Stimulated activated CD8-positive, alpha-beta memory T cell treated with anti-CD3 and anti-CD28 coated beads, Interleukin-12 subunit alpha, Interleukin-12 subunit beta, amount 100 ng/mL, for 4 hours (primary cell): ENCODE measurements around the gene MGAT4A.

Experiments
- DNase-seq: peaks from one replicate; pipeline ENCODE4 v3.0.0-alpha.2; 2020; ENCODE audit warnings: low read depth

The MGAT4A gene

DNA sequence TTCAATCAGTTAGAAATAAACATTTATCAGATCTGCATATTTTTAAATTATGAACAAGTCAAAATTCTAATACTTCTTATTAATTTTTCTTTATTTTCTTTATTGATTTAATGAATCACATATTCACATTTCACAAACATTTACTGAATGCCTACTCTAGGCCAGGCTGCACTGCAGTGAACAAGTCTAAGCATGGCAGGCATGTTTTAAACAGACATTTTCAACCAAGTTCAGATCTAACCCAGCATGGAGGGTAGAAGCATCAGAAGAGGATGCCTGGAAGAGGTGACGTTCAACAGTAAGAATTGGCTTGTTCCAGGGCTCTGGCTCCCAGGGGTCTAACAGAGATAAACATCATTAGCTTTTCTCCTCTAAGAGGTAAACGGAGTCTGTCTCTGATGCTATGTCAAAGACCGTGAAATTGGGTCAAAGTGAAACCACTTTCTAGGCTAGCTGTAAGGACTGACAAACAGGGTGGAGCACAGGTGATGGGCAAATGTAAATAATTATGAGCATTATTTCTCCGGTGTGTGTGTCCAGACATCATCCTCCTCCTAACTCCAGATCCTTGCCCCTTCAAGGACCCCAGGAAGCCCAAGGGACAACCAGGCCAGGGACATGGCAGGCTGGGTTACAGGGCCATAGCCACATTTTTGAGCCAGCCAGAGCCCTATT is 72.0 kb downstream of the MGAT4A start:
- DNase-seq = no peak

DNA sequence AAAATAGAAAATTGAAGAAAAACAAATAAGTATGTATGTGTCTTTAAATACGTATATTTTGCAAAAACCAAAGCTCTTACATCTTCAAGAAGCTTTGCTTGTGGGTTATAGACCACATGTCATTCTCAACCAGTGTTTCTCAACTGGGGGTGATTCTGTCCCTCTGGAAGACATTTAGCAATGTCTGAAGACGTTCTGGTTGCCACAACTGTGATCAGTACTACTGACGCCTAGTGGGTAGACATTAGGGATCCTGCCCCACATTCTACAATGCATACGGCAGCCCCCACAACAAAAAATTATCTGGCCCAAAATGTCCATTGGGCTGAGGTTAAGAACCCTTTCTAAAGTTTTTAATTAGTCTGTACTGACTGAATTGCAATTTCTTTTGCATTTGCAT is 74.1 kb downstream of the MGAT4A start:
- DNase-seq = no peak

DNA sequence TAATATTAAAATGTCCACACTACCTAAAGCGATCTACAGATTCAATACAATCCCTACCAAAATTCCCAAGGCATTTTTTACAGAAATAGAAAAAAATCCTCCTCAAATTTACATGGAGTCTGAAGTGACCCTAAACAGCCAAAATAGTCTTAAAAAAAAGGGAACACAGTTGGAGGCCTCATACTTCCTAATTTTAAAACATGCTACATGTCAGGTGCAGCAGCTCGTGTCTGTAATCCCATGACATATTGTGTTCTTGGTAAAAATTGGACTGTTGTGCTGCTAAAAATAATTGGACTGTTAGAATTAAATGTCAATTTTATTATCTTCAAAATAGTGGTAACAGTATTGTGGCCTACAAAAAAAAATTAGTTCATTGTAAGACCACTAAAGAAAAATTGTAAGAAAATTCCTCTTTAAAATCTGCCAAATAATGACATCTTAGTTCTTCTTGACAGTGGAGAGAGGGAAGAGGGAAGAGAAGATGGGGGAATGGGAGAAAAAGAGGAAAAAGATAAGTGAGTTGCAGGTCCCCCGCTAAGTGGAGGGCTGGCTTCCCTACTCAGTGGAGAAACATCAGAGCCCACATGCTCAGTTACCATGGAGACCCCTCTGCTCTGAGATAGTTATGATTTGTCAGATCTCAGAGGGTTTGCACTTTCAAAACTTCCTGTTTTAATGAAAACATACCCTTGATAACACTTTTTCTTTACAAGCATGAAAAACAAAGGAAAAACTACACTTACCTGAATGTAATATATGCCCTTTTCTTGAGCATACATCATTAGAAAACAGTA is 76.0 kb downstream of the MGAT4A start:
- no peak for DNase-seq

DNA sequence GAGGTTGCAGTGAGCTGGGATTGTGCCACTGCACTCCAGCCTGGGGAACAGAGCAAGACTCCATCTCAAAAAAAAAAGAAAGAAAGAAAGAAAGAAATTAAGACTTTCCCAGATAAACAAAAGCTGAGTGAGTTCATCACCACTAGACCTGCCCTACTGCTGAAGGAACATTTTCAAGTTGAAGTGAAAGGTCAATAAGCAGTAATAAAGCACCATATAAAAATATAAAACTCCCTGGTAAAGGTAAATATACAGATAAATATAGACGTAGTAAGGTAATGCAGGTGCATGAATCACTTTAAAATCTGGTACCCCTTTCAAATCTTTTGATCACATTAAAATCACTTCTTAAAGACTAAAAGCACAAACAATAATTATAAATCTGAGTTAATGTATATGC is 79.9 kb downstream of the MGAT4A start:
- DNase-seq = no peak

DNA sequence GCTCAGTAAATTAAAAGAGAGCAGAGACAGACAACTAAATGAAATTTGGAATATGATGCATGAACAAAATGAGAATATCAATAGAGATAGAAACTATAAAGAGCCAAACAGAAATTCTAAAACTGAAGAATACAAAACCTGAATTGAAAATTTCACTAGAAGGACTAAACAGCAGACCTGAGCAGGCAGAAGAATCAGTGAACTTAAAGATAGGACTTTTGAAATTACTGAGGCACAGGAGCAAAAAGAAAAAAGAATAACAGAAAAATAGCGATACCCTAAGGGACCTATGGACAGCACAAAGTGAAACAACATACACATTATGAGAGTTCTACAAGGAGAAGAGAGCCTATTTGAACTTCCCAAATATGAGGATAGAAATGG is 80.9 kb downstream of the MGAT4A start:
- no peak for DNase-seq

DNA sequence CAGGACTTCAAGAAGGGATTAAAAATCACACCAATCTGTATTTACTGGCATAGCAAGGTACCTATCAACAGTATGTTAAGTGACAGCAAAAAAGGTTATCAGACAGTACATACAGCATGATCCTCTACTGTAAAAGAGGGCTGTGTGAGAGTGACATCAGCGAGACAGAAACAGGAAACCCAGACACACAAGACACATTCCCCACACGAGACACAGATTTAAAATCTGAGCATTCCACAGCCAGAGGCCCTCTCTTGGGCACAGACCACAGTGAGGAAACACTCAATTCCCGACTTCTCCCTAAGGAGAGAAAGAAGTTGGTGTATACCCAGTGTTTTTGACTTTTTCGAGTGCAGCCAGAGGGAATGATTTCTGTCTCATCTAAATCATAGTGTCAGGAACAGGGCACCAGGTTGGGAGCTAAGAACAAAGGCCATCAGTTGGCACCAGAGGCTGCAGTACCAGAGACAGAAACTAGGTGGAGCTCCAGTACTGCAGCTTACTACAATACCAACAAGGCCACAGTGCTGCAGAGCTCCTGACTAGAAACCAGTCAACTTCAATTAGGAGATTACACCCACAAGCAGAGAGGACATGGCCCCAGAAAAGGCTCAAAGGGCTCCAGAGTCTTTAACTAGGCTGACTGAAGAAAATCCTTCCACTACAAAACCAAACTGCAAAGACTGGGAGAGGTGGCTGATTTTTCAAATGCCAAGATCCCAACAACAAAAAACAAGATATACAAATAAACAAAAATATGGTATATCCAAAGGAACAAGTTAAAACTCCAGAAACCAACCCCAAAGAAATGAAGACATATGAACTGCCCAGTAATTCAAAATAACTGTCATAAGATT is 81.6 kb downstream of the MGAT4A start:
- DNase-seq = peak; percentile 56

DNA sequence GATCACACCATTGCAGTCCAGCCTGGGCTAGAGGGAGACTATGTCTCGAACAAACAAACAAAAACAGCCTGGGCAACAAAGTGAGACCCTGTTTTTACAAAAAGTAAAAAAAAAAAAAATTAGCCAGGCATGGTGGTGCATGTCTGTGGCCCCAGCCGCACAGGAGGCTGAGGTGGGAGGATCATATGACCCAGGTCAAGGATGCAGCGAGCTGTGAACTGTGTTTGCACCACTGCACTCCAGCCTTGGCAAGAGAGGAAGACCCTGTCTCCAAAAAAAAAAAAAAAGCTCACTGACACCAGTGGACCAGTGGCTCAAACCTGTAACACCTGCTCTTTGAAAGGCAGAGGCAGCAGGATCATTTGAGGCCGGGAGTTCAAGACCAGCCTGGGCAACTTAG is 82.5 kb downstream of the MGAT4A start:
- no peak for DNase-seq

DNA sequence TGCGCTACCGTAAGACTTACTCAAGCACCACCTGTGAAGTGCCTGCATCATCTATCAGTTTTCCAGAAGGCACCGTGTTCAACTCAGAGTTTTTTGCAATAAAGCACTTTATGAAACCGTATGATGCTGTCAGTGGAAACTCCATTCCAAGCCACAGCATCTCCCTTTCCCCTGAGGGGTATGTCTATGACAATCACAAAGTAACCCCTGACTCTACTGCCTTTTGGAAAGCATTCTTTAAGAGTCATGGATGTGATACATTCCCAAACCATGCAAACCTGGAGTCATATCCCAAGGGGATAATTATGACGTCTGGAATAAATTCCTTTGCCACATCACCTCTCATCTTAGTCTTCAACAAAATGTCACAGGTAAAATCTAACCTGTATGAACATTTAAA is 83.3 kb downstream of the MGAT4A start:
- DNase-seq = no peak

DNA sequence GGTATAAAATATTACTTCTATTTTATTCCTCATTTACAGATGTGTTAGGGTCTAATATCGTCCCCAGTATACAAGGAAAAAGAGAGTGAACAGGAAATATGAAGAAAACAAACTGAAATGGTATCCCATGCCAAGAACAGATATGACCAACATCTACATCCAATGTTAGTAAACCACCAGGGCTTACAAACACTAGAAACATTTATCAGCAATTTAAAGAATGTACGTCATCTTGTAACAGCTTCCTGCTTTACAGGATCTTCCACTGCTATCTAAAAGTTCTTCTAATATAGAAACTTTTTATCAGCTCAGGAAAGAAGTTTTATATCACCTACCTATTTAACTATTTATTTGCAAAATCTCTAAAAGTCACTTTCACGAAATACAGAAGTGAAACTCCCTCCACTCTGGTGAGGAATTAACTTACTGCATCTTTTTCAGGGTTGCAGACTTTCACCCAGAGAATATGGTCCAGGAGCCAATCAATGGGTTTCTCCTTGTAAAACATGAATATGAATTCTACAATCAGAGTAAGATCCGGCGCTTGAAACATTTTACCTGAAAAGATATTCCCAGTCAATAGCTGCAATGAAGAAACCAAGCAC is 87.3 kb downstream of the MGAT4A start:
- DNase-seq = no peak

DNA sequence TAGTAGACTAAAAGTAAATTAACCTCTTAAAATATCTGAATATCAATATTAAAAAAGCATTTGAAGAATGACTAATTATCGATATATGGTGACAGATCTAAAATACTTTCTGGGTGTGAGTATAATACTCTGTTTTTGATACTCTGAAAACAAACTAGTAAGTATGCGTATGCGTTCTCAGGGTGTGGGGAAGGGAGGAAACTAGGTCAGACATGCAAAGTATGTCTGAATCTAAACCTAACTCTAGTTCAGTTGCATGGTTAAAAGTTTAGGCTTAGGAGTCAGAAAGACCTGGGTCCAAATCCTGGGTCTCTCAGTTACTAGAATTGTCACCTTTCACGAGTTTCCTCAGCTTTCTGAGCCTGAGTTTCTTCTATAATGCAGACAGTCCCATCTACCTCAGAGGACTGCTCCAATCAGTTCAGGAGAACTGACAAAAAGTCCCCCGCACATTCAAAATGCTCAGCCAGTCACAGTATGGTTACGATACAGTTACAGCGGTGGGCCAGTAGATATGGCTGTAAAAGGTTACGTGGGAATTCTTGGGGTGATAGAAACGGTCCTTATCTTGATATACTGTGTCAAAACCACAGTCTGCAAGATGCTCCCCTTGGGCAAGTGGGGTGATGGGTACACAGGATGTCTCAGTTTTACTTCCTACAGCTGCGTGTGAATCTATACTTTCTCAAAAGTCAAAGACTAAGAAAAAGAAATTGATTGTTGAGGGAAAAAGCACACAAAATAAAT is 93.4 kb downstream of the MGAT4A start:
- peak; percentile 12 for DNase-seq

DNA sequence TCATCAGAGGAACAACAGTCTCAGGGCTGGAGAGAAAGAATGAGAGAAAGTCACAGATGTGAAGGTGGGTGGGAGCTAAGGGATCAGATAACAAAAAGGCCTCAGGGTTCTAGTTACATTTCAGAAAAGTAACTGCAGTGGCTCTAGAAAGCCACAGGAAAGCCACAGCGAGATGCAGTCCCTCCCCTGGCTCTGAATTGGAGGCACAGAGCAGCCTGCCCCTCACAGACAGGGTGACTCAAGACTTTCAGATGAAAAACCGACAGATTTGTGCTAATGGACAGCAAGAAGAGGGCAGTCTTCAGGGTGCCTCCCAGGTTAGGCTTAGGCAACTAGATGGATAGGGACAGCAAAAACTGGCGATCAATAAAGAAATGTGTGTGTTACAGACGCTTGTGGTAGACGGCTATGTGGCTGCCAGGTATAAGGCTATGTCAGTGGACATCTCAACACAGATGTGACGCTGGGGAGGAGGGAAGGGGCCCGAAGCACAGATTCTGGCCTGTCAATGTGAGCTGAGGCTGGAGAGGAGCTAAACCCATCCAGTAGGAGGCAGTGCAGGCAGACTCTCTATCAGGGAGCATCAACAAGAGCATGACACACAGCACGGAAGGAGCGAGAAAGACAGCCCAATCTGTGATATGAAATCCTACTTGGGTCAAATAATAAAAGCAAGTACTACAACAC is 96.4 kb downstream of the MGAT4A start:
- peak; percentile 17 for DNase-seq

DNA sequence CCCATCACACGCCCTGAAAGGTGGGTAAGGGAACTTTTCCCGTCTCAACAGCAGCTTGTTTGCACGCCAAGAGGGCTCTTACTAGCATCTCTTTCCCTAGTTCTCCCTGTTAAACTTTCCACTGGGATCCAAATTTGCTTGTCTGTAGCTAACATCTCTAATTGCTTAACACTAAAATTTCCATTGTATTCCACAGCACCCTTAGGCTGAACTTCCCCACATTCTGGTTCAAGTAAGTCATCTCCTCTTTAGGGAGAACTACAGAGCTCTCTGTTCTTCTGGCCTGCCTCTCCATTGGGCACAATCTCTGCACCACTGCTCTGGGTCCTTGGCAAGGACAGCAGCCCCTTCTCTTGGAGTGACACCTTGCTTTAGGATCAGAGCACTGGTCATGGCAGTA is 98.6 kb downstream of the MGAT4A start:
- no peak for DNase-seq

DNA sequence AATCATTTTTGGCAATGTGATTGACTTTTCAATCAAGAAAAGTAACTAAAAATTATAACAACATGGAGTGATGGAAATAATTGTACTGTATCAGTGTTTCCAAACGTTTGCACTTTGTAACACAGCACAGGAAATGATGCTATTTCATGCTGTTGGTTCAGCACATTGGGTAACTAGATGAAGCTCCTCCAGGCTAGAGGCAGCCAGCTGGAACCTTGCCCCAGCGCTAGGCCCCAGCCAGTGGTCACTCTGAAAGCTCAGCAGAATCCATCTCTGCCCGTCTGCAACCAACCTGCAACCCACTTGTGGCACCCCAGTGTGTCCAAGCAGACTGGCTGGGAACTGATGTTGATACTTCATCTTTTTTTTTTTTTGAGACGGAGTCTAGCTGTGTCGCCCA is 107.3 kb downstream of the MGAT4A start:
- no peak for DNase-seq

DNA sequence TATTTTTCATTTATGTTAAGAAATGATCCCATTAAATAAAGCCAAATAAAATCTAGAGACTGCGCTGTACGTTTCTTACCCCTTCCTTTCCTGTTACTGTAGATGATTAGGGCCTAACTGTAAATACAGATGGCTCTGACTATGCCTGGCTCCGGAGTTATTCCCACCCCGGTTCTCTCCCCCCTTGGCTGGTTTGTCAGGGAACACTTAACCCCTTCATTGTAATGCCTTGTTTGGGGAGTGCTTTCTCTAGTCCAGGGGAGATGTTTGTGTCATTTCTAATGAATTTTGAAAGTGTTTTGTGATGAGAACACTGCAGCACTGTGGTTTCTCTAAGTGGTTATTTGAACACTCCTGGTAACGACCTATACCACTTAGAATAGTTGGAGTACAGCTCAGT is 113.8 kb downstream of the MGAT4A start:
- no peak for DNase-seq

DNA sequence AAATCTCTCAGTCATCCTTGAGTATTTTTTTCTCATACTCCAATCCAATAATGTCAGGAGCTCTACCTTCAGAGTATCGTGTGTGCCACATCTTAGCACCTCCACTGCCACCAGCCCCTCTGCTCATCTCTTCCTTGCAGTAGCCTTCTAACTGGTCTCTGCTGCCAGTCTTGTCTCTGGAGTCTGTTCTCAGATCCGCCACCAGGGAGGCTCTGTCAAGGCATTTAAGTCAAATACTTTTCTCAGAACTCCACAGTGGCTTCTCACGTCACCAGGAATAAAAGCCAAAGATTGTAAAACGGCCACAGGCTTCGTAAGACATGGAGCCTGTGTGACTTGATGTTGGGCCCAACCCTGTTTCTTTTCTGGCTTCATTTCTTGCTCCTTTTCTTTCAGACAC is 115.5 kb downstream of the MGAT4A start:
- DNase-seq = no peak

DNA sequence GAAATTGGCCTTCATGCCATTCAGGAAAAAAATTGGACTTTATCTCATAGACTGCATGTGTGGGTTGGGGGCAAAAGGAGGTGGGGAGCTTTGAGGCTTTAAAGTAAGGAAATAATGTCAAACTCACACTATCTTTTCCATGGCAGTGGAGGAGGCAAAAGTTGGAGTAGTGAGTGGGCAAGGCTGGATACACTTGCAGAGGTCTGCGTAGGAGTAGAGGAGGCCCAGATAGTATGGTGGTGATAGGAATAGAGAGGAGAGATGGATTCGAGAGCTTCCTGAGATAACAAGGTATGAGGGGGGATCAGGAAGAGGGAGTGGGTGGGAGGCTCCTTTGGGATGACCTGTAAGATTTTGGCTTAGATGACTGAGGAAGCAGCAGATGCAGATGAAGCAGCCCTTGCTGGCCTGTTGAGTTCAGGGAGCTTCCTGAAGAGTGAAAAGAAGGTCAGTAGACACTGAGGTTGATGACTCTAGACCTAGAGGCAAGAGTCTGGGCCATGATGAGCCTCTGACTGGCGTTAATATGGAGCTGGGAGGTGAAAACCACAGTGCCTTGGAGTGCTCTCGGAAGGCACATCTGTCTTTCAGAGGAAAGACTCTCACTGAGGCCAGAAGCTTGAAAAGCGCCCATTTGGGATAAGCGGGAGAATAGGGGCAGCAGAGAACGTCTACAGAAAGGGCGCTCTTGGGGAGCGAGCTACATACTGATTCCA is 116.8 kb downstream of the MGAT4A start:
- DNase-seq = no peak

DNA sequence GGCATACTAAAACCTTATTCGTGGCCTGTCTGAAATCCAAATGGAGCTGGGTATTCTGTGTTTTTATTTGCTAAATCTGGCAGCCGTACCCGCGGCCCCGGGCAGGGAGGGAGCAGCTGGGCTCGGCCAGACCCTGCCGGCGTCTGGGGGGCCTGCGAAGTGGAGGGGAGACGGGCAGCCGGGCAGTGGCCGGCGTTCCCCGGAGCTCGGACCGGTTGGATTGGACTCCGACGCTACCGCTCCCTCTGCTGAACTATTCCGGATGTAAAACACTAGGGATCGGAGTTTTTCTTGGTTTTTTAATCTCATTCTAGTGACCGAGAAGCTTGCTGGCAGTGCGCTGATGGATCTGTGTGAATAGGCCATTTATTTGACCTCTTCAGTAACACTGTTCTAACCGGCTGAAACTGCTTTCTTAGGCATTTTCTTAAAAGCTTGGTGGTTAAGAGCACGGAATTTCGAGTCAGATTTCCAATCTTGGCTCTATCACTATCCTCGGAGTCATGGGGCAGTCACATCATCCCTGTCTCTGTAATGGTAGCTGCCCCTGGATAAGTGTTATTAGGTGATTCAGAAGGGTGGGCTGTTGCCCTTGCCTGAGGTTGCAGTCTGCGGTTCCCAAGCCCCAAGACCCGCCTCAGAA is 121.8 kb downstream of the MGAT4A start:
- no peak for DNase-seq

DNA sequence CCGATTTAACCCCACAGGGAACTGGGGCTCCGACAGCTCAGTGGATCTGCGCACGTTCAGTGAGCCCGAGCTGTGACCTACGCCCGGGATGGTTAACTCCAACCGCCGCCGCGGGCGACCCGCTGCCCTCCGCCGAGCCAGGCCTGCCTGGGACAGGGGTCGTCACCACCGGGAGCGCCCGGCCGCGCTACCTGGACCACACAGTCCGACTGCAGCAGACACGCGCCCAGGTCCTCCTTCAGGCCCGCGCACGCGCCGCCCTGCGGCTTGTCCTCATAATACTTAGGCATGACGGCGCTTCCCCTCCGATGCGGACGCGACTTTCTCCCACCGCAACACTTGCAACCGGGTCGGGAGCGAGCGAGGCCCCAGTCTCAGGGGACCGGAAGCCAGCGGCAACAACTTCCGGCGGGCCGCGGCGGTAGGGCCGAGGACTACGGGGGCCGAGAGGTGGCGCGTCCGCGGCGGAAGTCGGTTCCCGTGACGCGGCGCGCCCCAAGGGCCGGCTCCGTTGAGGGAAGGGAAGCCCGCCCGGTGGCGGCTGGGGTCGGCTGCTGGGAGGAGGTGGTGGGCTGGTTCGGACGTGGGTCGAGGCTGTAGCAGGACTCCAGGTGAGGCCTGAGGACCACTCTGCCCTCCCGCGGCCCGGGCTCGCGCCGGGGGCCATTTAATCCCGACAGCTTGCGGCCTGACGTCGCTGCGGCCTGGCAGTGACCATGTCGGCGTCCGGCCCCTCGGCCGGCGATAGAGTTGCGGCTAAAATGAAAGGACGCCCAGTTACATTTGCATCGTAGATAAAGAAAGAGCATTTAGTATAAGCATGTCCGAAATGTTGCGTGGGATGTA is 122.6 kb downstream of the MGAT4A start, which contains the start of the genes COA5 and UNC50:
TSS of gene COA5 (minus strand) at position 397 of the 846 bp plus-strand sequence. CDS start at position 290, 107 bp downstream.
TSS of gene UNC50 (plus strand) at position 474 of the 846 bp plus-strand sequence. CDS start 1,171 bp downstream, outside the sequence.
- peak; percentile 80 for DNase-seq

DNA sequence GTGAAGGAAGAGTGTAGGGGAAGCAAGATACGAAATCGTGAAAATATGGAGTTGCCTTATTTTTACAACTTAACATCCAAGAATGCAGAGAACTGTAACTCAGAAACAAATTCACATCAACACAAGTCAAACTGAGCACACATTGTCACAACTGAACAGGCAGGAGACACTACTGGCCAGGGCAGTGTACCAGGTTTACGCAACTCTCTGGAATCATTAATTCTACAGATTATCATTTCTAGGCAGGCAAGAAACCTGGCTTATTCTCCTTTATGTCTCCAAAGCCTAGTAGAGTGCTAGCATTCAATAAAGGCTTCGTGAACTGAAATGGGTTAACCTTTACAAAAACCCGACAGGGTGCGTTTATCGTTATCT is 123.2 kb downstream of the MGAT4A start:
- DNase-seq = no peak
